ENCODE data around the gene UBASH3B.
"Not testable (repeated sequence)": the region's sequence is repeated elsewhere in the genome, so short reads cannot be mapped to it uniquely, and the experiment has no call there.

The UBASH3B gene

GRCh38 chr11:122709039-122709760 lies 53.7 kb downstream of the UBASH3B start:
- DNase-seq (ENCODE audit: low read depth) = no peak

DNA sequence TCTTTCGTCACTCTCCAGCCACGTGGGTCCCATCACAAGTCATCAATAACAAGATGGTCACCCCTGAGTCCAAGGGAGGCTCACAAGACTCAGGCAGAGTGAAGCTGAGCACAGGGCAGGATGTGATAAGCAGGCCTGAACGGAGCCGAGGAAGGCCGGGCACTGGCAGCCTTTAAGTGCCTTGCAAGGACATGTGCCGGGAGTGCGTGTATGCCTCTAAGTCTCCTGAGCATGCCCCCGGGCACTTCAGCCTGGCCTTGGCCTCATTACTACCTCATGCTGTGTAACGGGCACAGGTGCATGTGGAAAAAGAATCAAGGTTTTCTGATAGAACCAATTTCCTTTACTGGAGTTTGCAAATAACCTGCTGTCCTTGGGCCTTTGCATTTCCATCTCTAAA lies 55.8 kb downstream of the UBASH3B start:
- DNase-seq (ENCODE audit: low read depth) = no peak

DNA sequence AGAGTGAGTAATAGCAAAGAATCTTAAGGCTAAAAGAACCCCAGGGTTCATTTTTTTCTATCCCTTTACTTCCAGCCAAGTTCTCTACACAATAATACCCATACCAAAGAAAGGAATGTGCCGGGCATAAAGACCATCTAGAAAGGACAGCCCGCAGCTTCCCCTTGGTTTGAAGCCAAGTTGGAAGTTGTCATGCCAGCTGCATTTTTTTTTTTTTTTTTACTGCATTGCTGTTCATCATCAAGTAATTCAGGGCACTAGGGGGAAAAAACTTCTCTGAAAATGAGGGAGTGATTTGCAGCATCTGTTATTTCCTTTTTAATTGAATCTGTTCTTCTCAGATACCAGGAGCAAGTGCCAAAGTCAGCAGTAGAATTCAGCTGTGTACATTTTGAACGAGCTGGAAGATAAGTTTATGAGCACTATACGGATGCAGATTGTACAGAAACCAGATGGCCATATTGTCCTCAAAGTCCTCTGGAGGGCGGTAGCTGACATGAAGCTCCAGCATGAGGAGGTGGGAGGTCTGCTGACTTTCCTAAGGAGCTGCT lies 56.4 kb downstream of the UBASH3B start:
- DNase-seq (ENCODE audit: low read depth) = no peak

DNA sequence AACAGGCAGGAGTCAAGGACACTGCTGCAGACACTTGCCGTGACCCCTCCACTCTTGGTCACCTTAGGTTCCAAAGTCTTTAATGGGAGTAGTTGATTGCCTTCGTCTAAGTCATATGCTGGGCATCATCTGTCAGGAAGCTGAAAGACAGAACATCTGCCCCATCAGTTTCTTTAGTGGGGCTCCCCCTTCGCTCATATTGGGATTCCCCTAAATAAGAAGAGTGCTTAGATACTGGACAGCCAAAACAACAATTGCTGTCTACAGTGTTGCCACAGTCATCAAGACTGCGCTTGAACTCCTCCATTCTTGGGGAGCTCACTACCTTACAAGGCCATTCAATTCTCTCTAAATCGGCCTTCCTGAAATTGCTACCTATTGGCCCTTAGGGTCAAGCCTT lies 58.5 kb downstream of the UBASH3B start:
- DNase-seq (ENCODE audit: low read depth) = no peak

- no peak for DNase-seq (ENCODE audit: low read depth)
Observed at GRCh38 chr11:122714484-122714883, 59.0 kb downstream of the UBASH3B start.

DNA sequence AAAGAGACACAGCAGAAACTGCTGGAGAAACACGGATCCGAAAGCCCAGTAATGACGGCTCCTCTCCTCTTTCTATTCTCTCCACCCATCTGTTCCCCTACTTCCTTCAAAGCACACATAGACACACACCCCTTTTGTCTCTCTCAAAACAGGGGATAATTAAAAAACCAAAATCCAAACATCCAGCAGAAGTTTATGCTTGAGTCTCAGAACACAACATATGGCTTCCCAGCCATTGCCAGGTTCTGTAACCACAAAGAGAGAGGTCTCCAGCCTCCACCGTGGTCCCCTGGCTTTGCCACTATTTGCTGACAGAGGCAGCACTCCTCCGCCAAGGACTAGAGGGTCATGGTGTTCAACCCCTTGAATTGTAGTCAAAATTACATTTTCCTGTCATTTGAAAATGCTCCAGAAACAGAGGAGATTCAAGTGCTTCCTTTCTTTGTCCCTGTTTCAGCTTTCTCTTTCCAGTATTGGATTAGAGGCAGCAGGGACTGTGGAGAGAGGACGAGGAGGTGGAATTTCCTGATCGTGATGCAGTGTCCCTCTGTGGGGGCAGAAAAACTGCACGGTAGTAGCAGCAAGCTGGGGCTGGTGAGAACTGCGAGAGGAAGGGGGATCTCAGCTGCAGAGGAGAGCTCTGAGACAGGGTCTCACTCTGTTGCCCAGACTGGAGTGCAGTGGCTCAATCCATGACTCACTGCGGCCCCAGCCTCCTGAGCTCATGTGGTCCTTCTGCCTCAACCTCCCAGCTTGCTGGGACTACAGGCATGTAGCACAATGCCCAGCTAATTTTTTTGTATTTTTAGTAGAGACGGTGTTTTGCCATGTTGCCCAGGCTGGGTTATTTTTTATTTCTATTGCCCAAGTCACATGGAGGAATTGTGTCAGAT lies 60.3 kb downstream of the UBASH3B start:
- no peak for DNase-seq (ENCODE audit: low read depth)

DNA sequence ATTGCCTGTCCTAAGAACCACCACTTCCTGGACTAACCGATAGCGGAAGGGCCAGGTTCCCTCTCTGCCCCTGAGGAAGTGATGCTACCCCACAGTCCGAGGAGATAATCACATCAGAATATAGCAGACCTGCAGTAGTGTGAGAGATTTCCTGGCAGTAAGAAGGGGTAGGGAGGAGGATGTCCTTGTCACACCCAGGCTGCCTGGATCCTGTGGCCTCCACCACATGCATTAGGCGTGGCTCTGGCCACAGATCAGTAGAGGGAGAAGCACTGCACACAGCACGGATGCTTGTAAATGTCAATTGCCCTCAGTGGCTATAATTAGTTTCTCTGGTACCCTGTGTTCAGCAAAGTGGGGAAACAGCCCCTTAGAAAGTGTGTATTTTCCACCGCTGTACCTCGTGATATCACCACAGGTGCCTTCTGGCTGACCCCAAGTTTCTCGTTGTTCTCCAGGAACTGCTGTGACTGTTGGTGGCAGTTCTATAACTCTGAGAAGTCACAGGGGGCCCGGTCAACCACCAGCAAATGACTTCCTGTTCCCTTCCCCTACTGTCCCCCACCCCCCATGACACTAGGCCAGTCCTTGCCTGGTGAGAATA lies 61.8 kb downstream of the UBASH3B start:
- no peak for DNase-seq (ENCODE audit: low read depth)

- DNase-seq (ENCODE audit: low read depth) = no peak
Observed at GRCh38 chr11:122720107-122720881, 64.8 kb downstream of the UBASH3B start.

DNA sequence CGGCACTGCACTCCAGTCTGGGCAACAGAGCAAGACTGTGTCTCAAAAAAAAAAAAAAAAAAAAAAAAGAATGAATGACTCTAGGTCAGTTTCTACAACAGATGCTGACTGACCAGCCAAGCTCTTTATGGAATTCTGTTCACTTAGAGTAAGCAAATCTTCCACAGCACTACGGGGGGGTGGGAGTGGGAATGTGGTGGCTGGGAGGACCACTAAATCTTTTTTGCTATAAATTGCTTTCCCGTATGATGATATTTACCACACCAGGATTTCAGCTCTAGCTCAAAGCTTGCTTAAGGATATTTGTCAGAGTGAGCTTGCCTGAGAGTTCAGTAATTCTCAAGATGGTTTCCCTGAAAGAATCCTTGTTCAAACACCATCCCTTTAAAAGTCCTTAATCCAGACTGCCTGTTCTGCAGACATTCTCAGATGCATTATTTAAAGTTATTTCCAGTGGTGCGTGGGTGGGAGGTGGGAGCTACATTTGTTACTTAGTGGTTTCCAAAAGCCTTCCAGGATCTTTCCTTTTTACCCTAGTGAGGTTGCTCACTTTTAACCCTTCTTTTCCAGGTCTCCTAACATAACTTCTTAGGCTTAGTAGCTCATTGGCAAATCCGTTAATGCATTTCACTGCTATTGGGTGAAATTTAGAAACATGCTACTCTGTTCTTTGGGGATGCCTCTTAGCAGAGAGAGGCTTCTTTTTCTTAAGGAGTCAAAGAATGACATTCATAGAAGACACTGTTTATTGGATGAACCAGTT lies 65.9 kb downstream of the UBASH3B start:
- DNase-seq (ENCODE audit: low read depth) = no peak

- no peak for DNase-seq (ENCODE audit: low read depth)
Observed at GRCh38 chr11:122721964-122722266, 66.4 kb downstream of the UBASH3B start.

DNA sequence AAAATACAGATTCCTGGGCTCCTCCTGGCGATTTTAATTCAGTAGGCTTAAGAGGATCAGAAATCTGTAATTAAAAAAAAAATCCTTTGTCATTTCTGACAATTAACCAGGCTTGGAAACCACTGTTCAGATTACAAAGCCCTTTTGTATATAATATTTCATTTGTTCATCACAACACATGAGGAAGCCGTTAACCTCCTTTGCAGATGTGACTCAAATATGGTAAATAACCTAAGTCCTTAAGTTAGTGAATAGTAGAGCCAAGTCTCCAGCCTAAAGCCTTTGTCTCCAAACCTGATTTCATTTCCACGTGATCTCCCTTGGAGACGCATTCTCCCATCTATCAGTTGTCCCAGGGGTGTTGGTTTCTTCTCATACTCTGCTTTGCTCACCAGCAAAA lies 67.6 kb downstream of the UBASH3B start:
- DNase-seq (ENCODE audit: low read depth) = no peak

- DNase-seq (ENCODE audit: low read depth) = no peak
Observed at GRCh38 chr11:122723576-122723975, 68.1 kb downstream of the UBASH3B start.

GRCh38 chr11:122724520-122724919 lies 69.0 kb downstream of the UBASH3B start:
- DNase-seq (ENCODE audit: low read depth) = no peak

DNA sequence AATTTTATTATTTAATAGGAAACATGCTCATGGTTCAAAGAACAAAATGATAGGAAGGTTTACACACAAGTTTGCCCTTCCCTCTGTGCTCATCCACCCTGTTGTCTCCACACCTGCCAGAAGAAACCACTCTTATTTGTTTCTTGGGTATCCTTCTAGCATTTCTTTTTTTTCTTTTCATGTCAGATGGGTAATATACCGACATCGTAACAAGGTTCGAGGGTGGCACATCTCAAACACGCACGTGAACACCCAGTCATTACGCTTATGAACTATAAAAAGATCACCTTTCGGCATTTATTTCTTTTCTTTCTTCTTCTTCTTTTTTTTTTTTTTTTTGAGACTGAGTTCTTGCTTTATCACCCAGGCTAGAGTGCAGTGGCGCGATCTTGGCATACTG lies 70.5 kb downstream of the UBASH3B start:
- no peak for DNase-seq (ENCODE audit: low read depth)

- no peak for DNase-seq (ENCODE audit: low read depth)
Observed at GRCh38 chr11:122727101-122727929, 71.8 kb downstream of the UBASH3B start.

DNA sequence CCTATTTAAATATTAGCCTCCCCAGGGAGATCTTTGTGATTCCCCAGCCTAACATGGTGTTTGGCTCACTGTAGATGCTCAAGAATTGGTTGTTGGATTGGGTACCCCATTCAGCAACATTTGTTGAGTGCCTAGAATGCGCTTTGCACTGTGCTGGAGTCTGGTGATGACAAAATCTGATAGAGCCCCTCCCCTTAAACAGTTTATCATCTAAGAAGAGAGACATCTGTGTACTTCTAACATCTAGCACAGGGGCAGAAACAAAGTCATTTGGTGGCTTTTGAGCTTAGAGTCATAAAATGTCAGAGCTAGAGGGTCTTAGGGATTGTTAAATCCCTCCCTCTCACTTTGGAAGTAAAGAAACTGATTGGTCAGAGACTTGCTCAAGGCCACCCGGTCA lies 73.0 kb downstream of the UBASH3B start:
- no peak for DNase-seq (ENCODE audit: low read depth)

DNA sequence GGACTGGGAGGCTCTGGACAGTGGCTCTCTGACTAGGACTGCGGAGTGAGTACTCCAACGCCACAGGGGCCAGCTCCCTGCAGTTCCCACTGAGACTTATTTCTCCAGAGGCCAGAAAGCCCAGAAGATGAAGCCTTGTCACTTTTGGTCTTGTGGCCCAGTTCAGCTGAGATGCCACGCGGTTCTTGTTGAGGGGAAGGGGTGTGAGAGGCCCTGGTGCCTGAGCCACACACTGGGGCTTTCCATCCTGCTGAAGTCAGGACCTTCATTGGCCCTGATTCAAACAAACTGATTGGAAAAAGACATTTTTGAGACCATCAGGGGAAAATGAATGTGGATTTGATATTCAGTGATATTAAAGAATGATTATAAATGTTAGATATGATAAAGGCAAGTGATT lies 73.6 kb downstream of the UBASH3B start:
- no peak for DNase-seq (ENCODE audit: low read depth)

DNA sequence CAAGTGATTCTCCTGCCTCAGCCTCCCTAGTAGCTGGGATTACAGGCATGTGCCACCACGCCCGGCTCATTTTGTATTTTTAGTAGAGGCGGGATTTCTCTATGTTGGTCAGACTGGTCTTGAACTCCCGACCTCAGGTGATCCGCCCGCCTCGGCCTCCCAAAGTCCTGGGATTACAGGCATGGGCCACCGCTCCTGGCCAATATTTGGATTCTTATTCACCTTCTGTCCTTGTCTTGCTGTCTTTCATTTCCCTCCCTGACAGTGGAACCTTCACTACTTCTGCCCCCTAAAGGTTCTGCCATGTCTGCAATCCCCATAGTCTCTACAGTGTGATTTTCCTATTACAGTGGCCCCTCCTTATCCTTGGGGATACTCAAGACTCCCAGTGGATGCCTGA lies 75.2 kb downstream of the UBASH3B start:
- DNase-seq (ENCODE audit: low read depth) = not testable (repeated sequence)

DNA sequence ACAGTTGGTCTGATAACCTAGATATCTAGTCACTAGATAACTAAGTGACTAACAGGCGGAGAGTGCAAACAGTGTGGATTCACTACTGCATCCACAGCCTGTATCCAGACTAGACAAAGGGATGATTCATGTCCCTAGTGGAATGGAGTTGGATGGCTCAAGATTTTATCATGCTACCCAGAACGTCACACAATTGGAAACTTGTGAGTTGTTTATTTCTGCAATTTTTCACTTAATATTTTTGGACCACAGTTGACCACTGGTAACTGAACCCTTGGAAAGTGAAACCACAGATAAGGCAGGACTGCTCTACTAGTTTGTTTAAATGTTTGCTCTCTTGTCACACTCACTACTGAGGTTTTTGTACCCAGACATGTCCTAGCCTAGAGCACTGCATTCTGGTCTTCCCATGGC lies 76.0 kb downstream of the UBASH3B start:
- DNase-seq (ENCODE audit: low read depth) = no peak

Data from activated T-helper 1 cell treated with Interleukin-2 at 50 U/mL for 16 hours (primary cell).